SK-N-SH treated with all-trans-retinoic acid at 6 μM for 48 hours (cell line): ENCODE data around the gene HECA.

Experiments used
- ARNTL ChIP-seq: fragments of 450-650 bp; formaldehyde crosslinking; IDR thresholded peaks from 2 replicates; pipeline ENCODE4 v1.5.0; 2020; ENCODE audit warnings: low read depth, mild to moderate bottlenecking, moderate library complexity, borderline replicate concordance
- ESRRG ChIP-seq: fragments of 250-450 bp; sonication (Bioruptor Pico); IDR thresholded peaks from 2 replicates; pipeline ENCODE4 v1.6.1; 2021; ENCODE audit warnings: mild to moderate bottlenecking
- GLIS3 ChIP-seq: fragments of 250-450 bp; sonication (Bioruptor Pico); IDR thresholded peaks from 2 replicates; pipeline ENCODE4 v1.5.0; 2020; ENCODE audit warnings: mild to moderate bottlenecking, moderate library complexity
- ISL1 ChIP-seq: fragments of 250-450 bp; sonication (Bioruptor Pico); IDR thresholded peaks from 2 replicates; pipeline ENCODE4 v2.1.2; 2022; ENCODE audit warnings: mild to moderate bottlenecking, moderate library complexity
- OSR1 ChIP-seq: fragments of 250-450 bp; sonication (Bioruptor Pico); IDR thresholded peaks from 2 replicates; pipeline ENCODE4 v1.8.0; 2022; ENCODE audit warnings: moderate library complexity, mild to moderate bottlenecking, inconsistent platforms
- PPARA ChIP-seq: fragments of 250-450 bp; sonication (Bioruptor Pico); IDR thresholded peaks from 2 replicates; pipeline ENCODE4 v1.5.0; 2020; ENCODE audit warnings: mild to moderate bottlenecking, borderline replicate concordance
- TCF4 ChIP-seq: fragments of 250-450 bp; sonication (Bioruptor Pico); IDR thresholded peaks from 2 replicates; pipeline ENCODE4 v1.8.0; 2021; ENCODE audit warnings: mild to moderate bottlenecking, moderate library complexity, borderline replicate concordance
- TOX ChIP-seq: fragments of 250-450 bp; sonication (Bioruptor Pico); IDR thresholded peaks from 2 replicates; pipeline ENCODE4 v1.8.0; 2021; ENCODE audit warnings: mild to moderate bottlenecking, moderate library complexity, borderline replicate concordance
- ZC3H10 ChIP-seq: fragments of 250-450 bp; sonication (Bioruptor Pico); IDR thresholded peaks from 2 replicates; pipeline ENCODE4 v1.5.1; 2021; ENCODE audit warnings: mild to moderate bottlenecking, moderate library complexity
- ZFP30 ChIP-seq: fragments of 450-650 bp; formaldehyde crosslinking; IDR thresholded peaks from 2 replicates; pipeline ENCODE4 v1.5.0; 2022; ENCODE audit warnings: mild to moderate bottlenecking, moderate library complexity
- TF ChIP-seq, protein P1 (sequence below): fragments of 250-450 bp; sonication (Bioruptor Pico); IDR thresholded peaks from 2 replicates; pipeline ENCODE4 v1.8.0; 2020; ENCODE audit warnings: mild to moderate bottlenecking, moderate library complexity, borderline replicate concordance
- TF ChIP-seq, protein P2 (sequence below): fragments of 250-450 bp; sonication (Bioruptor Pico); IDR thresholded peaks from 2 replicates; pipeline ENCODE4 v1.5.1; 2020; ENCODE audit warnings: low read depth, mild to moderate bottlenecking, moderate library complexity
- TF ChIP-seq, protein P3 (sequence below): fragments of 250-450 bp; sonication (Bioruptor Pico); IDR thresholded peaks from 2 replicates; pipeline ENCODE4 v1.8.0; 2021; ENCODE audit warnings: low read depth, mild to moderate bottlenecking, moderate library complexity, borderline replicate concordance

DNA sequence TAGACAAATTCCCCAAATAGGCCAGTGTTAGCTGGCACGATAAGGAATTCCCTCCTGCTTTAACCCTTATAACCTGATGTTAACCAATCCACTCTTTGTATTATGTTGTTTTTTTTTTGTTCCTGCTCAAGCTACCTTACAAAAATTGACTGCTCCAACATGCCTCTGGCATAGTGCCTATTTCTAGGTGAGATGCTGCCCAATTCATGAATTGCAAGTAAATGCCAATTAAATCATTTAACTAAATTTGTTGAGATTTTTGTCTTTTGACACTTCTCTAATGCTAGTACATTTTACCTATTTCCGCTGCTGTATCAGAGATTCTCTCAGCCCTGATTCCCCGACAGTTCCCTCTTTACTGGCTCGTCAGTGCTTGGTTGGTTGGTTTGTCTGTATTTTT lies 66.5 kb downstream of the HECA start:
- TF ChIP-seq, protein P1, sequence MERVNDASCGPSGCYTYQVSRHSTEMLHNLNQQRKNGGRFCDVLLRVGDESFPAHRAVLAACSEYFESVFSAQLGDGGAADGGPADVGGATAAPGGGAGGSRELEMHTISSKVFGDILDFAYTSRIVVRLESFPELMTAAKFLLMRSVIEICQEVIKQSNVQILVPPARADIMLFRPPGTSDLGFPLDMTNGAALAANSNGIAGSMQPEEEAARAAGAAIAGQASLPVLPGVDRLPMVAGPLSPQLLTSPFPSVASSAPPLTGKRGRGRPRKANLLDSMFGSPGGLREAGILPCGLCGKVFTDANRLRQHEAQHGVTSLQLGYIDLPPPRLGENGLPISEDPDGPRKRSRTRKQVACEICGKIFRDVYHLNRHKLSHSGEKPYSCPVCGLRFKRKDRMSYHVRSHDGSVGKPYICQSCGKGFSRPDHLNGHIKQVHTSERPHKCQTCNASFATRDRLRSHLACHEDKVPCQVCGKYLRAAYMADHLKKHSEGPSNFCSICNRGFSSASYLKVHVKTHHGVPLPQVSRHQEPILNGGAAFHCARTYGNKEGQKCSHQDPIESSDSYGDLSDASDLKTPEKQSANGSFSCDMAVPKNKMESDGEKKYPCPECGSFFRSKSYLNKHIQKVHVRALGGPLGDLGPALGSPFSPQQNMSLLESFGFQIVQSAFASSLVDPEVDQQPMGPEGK (CRISPR knock-in tag) = no peak
- TF ChIP-seq PPARA (CRISPR knock-in tag) = no peak
- TF ChIP-seq, protein P2, sequence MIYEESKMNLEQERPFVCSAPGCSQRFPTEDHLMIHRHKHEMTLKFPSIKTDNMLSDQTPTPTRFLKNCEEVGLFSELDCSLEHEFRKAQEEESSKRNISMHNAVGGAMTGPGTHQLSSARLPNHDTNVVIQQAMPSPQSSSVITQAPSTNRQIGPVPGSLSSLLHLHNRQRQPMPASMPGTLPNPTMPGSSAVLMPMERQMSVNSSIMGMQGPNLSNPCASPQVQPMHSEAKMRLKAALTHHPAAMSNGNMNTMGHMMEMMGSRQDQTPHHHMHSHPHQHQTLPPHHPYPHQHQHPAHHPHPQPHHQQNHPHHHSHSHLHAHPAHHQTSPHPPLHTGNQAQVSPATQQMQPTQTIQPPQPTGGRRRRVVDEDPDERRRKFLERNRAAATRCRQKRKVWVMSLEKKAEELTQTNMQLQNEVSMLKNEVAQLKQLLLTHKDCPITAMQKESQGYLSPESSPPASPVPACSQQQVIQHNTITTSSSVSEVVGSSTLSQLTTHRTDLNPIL = no peak
- TF ChIP-seq TOX (CRISPR knock-in tag) = no peak
- no peak for TF ChIP-seq ARNTL (CRISPR knock-in tag)
- TF ChIP-seq, protein P3, sequence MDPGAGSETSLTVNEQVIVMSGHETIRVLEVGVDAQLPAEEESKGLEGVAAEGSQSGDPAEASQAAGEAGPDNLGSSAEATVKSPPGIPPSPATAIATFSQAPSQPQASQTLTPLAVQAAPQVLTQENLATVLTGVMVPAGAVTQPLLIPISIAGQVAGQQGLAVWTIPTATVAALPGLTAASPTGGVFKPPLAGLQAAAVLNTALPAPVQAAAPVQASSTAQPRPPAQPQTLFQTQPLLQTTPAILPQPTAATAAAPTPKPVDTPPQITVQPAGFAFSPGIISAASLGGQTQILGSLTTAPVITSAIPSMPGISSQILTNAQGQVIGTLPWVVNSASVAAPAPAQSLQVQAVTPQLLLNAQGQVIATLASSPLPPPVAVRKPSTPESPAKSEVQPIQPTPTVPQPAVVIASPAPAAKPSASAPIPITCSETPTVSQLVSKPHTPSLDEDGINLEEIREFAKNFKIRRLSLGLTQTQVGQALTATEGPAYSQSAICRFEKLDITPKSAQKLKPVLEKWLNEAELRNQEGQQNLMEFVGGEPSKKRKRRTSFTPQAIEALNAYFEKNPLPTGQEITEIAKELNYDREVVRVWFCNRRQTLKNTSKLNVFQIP (CRISPR knock-in tag) = no peak
- TF ChIP-seq ISL1 (CRISPR knock-in tag) = no peak
- no peak for TF ChIP-seq TCF4 (CRISPR knock-in tag)
- no peak for TF ChIP-seq ZFP30 (CRISPR knock-in tag)
- TF ChIP-seq ZC3H10 (CRISPR knock-in tag) = no peak
- TF ChIP-seq ESRRG (CRISPR knock-in tag) = no peak
- TF ChIP-seq GLIS3 = no peak
- TF ChIP-seq OSR1 = no peak
